Measurements from ENCODE around the gene TPPP3.

The TPPP3 gene

GRCh38 chr16:67437513-67437912 is 44.2 kb upstream of the TPPP3 start:
- no peak overlapping the region for H3K4me3 ChIP-seq (ENCODE audit: low read length)
- no peak for TF ChIP-seq CTCF (conservative IDR thresholded peaks at IDR 0.05; ENCODE audit: low read length)
- no peak for DNase-seq (ENCODE audit: low read depth)

DNA sequence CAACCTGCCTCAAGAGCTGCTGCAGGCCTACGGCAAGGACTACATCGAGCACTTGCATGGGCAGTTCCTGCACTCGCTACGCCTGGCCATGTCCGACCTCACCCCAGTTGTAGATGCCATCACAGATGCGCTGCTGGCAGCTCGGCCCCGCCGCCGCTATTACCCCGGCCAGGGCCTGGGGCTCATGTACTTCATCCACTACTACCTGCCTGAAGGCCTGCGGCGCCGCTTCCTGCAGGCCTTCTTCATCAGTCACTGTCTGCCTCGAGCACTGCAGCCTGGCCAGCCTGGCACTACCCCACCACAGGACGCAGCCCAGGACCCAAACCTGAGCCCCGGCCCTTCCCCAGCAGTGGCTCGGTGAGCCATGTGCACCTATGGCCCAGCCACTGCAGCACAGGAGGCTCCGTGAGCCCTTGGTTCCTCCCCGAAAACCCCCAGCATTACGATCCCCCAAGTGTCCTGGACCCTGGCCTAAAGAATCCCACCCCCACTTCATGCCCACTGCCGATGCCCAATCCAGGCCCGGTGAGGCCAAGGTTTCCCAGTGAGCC is 43.4 kb upstream of the TPPP3 start:
- TF ChIP-seq CTCF (conservative IDR thresholded peaks at IDR 0.05; ENCODE audit: low read length) = no peak
- no peak overlapping the region for H3K4me3 ChIP-seq (ENCODE audit: low read length)

DNA sequence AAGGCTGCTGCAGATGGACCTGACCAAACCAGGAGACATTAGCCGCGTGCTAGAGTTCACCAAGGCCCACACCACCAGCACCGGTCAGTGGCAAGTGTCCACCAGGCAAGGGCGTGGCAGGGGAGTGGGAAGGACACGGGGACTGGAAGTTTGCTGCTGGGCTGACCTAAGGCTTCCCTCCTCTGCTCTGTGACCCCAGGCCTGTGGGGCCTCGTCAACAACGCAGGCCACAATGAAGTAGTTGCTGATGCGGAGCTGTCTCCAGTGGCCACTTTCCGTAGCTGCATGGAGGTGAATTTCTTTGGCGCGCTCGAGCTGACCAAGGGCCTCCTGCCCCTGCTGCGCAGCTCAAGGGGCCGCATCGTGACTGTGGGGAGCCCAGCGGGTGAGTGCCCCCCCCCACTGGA is 42.5 kb upstream of the TPPP3 start:
- no peak for TF ChIP-seq CTCF (conservative IDR thresholded peaks at IDR 0.05; ENCODE audit: low read length)
- H3K4me3 ChIP-seq (ENCODE audit: low read length) = no peak overlapping the region
- no peak for DNase-seq (ENCODE audit: low read depth)

More for the DNA sequence above, 43.4 kb upstream of the TPPP3 start:
- DNase-seq (ENCODE audit: low read depth) = no peak

DNA sequence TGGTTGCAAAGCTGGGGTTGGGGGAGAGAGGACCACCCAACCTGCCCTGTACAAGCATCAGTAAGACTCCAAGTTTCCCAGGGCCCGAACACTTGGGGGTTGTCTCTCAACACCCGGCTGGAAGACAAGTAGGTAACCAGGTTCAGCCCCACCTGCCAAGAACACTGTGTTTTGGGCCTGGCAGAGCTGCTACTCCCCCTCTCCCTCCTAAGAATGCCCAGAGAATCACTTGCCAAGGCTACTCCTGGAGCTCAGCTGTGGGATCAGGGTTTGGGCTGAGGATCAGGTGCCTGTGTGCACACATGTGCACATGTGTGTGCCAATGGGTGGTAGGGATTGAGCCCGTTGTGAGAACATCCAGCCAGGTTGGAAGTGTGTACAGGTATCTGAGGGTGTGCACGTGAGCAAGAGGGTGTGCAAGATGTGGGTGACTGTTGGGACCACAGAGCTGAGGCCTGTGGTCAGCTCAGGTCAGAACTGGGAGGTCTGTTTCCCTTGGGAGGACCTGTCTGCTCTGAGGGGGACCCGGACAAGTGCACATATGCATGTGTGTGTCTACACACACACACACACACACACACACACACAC is 39.9 kb upstream of the TPPP3 start:
- no peak overlapping the region for H3K4me3 ChIP-seq (ENCODE audit: low read length)
- DNase-seq (ENCODE audit: low read depth) = no peak
- no peak for TF ChIP-seq CTCF (conservative IDR thresholded peaks at IDR 0.05; ENCODE audit: low read length)

DNA sequence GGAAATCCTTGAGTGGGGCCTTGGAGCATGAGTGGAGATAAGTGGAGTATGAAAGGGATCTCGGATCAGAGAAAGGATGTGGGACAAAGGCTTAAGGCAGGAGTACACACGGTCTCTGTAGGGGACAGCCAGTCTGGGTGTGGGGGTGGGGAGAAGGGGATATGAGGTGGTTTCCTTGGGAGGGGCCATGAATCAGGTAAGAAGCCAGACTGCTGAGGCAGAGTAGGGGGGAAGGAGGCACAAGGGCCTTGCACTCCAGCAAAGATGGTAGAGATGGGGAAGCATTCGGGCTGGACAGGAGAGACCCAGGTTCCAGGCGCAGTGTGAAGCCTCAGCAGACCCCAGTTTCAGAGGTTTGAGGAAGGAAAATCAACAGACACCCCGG is 39.2 kb upstream of the TPPP3 start:
- H3K4me3 ChIP-seq (ENCODE audit: low read length) = no peak overlapping the region
- TF ChIP-seq CTCF (conservative IDR thresholded peaks at IDR 0.05; ENCODE audit: low read length) = no peak
- DNase-seq (ENCODE audit: low read depth) = no peak

DNA sequence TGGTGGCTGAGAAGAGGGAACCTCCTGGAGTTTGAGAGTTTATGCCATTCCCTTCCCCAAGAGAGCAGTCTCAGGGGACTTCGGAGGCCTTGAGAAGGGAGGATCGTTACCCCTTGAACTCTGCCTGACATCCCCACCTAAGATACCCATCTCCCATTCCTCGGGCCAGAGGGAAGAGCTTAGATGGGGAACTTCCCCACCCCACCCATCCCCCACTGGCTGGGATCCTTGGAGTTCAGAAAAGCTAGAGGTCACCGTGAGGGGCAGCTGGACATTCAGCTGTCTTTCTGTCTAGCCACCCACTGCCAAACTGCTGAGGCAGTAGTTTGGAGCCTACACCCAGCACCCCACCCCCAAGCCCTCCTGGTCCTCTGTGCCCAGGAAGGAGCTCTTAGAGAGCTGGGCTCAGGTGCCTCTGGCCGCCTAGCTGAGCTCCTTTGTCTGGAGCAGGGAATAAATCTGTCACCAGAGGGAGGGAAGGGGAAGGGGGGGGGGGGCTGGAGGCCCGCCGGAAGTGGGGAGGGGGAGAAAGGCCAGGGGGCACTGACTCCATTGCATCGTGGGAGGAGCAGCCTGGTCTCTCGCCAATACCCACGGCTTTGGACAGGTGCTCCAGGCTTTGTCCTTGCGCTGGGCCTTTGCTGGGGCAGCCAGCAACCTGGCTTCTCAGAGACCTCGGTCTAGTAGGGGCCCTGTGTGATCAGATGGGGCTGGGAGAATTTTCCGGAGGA is 38.6 kb upstream of the TPPP3 start:
- H3K4me3 ChIP-seq (ENCODE audit: low read length) = peak overlapping the region; percentile 36; the same call in 1 of the 2 replicates
- no peak for TF ChIP-seq CTCF (conservative IDR thresholded peaks at IDR 0.05; ENCODE audit: low read length)
- DNase-seq (ENCODE audit: low read depth) = no peak

All from AG10803 (cell line).